ENCODE measurements around the gene CHST5.
"Not testable (repeated sequence)": the region's sequence is repeated elsewhere in the genome, so short reads cannot be mapped to it uniquely, and the experiment has no call there.

CHST5 gene

DNA sequence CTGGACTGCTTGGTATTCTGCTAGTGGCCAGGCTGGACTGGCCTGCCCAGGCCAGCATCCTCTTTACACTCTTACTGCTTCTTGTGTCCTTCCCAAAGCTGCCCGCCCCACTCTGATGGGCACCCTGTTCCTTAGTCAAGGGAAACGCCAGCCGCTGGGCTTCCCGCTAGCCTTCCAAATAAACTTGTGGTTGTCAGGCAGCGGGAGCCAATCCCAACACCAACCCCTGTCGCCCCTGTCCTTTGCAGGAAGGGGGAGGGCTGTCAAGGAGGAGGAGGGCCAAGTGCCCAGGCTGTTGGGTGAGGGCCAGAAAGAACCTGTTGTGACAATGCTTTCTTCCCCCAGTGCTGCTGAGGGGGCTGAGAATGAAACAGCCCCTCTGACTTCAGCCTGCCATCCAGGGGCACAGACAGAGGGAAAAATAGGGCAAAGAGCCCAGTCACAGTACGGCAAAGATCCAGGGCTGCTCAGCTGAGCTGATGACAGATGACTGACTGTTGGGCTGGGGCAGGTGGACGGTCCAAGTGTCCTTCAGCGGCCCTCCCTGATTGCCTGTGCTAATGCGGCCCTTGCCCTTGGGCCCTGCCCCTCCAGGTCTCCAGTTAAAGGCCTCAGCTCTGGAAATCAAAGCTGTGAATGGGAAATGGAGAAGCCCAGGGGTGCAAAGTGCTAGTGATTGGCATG is 3.1 kb upstream of the CHST5 start:
- H3K4me3 ChIP-seq (ENCODE audit: low read length); H2AFZ ChIP-seq (ENCODE audit: low read depth, low read length); H3K4me1 ChIP-seq (ENCODE audit: insufficient read depth, low read length); H3K27me3 ChIP-seq (ENCODE audit: insufficient read depth, low read length); H3K9me3 ChIP-seq (ENCODE audit: low read length): not testable (repeated sequence)
- peaks cover 17% of the 10 kb centered on the region for H3K36me3 ChIP-seq (ENCODE audit: insufficient read depth, low read length)

DNA sequence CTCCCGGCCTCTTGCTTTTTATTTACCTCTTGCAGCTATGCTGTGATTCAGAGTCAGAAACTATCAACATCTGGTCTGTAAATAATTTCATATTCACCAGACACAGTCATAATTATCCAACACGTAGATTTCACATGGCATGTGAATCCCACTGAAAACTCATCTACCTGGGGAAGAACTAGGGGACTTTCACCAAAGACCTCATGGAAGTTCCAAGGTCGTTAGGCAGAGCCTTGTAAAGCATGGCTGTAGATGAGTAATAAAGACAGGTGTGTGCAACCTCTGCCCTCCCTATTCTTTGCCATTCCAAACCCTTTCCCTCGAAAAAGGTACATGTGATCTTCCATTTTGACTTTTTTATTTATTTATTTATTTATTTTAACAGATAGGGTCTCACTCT is 1.9 kb upstream of the CHST5 start:
- Histone ChIP-seq H3K27me3 (ENCODE audit: insufficient read depth, low read length) (no peaks in the 10 kb centered on the region), H3K36me3 (ENCODE audit: insufficient read depth, low read length) (peaks cover 8% of the 10 kb centered on the region), H3K4me3 (ENCODE audit: low read length) (no peak overlapping the region)

DNA sequence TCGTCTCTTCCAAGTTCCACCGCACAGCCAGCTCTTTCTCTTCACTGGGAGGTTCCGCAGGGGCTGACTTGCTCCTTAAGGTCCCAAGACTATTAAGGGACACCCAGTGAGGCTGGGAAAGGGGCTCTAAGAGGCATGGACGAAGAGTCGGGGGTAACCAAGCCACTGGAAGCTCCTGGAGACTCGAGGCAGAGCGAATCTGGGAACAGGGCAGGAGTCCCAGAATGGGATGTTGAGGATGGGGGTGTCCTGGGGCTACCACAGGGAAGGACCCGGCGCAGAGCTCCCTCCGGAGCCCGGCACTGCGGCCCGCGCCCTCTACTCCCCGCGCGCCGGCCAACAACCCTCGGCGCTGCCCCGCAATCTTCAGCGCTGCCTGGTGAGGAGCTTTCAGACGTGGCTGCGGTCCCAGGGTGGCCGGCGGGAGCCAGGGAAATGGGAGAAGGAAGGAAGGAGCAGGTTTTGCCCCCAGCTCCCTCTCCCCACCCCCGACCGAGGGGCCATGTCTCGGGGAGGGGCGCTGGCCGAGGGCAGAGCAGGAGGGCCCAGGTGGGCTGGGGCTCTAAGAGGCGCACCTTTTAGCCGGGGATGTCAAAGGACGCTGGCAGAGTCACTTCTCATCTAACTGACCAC is 581 bp downstream of the CHST5 start:
- Histone ChIP-seq H3K4me1 (ENCODE audit: insufficient read depth, low read length) (no peaks in the 10 kb centered on the region), H3K27me3 (ENCODE audit: insufficient read depth, low read length) (no peaks in the 10 kb centered on the region), H3K4me3 (ENCODE audit: low read length) (no peak overlapping the region), H2AFZ (ENCODE audit: low read depth, low read length) (no peak overlapping the region), H3K36me3 (ENCODE audit: insufficient read depth, low read length) (peaks cover 5% of the 10 kb centered on the region), H3K9me3 (ENCODE audit: low read length) (no peaks in the 10 kb centered on the region)

More for the DNA sequence above, 1.9 kb upstream of the CHST5 start:
- Histone ChIP-seq H2AFZ (ENCODE audit: low read depth, low read length) (no peak overlapping the region), H3K9me3 (ENCODE audit: low read length) (no peaks in the 10 kb centered on the region), H3K4me1 (ENCODE audit: insufficient read depth, low read length) (no peaks in the 10 kb centered on the region)

DNA sequence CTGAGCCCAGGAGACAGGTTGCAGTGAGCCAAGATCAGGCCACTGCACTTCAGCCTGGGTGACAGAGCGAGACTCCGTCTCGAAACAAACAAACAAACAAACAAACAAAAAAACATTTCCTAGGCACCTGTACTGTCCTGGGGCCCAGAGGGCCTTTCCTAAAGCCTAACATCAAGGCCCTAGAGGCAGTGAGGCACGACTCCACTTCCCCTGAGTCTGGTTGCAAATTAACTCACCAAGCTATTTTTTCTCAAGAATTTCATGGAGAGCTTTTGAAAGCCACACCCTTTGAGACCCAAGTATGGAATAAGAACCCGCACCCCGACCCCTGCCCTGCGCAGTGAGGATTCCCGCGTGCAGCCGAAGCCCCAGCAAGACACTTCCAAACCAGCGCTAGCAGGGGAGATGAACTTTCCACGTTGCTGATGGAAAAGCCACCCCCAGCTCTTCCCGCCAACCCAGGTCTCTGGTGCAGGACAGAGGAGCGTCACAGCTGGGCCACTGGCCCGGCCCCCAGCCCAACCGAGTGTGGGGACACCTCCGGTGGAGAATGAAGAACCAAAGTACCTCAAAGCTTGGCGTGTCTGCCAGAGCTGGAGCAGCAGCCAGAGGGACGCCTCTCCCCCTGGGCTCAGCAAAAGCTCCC is 1.2 kb downstream of the CHST5 start:
- H3K27me3 ChIP-seq (ENCODE audit: insufficient read depth, low read length): no peaks in the 10 kb centered on the region
- no peak overlapping the region for H2AFZ ChIP-seq (ENCODE audit: low read depth, low read length)
- H3K4me1 ChIP-seq (ENCODE audit: insufficient read depth, low read length): no peaks in the 10 kb centered on the region
- no peaks in the 10 kb centered on the region for H3K36me3 ChIP-seq (ENCODE audit: insufficient read depth, low read length)
- H3K9me3 ChIP-seq (ENCODE audit: low read length): no peaks in the 10 kb centered on the region
- no peak overlapping the region for H3K4me3 ChIP-seq (ENCODE audit: low read length)

DNA sequence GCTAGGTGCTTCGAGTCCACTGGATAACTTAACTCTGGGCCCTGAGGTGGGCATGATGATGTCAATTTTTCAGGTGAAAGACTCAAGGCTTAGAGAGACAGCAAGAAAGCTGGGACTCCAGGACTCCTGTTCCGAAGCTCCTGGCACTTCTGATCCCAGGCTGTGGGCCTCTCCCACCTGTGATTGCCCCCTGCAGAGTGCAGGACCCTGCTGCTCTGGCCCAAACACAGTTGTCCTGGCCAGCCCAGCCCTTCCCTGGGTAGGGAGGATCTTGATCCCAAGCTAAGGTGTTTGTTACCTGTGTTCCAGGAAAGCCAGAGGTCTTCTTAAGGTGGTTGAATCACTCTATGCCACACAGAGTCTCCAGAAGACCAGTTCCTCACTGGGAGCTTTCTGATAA is 3.1 kb downstream of the CHST5 start:
- Histone ChIP-seq H3K36me3 (ENCODE audit: insufficient read depth, low read length) (no peaks in the 10 kb centered on the region), H3K9me3 (ENCODE audit: low read length) (no peaks in the 10 kb centered on the region), H3K27me3 (ENCODE audit: insufficient read depth, low read length) (no peaks in the 10 kb centered on the region), H3K4me3 (ENCODE audit: low read length) (no peak overlapping the region), H2AFZ (ENCODE audit: low read depth, low read length) (no peak overlapping the region), H3K4me1 (ENCODE audit: insufficient read depth, low read length) (no peaks in the 10 kb centered on the region)

DNA sequence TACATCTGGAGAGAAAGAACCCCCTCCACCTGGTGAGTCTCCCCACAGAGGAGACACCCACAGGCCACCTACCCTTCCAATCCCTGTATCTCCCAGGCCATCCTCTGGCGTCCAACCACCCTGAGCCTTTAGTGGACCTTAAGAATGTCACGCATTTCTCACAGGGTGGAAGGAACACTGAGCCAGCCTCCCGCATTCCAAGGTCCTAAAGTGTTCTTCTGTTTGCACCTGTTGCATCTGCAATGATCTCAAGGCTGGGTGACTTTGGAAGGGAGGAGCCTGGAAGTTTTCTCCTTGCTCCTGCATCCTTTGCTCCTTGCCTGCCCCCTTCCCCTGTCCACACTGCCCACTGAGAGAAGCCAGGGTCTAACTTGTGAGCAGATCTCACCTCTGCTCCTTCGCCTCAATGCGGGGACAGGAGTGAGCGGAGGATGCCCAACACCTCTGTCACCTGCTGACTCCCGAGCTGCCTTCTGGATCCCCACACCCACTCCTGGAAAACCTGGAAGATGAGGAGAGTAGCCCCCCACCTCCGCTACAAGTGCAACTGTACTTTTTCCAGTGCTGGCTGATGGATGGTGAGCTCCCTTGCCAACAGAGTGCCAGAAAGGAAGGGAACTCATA is 3.7 kb downstream of the CHST5 start:
- no peaks in the 10 kb centered on the region for H3K36me3 ChIP-seq (ENCODE audit: insufficient read depth, low read length)
- H3K27me3 ChIP-seq (ENCODE audit: insufficient read depth, low read length): no peaks in the 10 kb centered on the region
- H3K4me1 ChIP-seq (ENCODE audit: insufficient read depth, low read length): no peaks in the 10 kb centered on the region

DNA sequence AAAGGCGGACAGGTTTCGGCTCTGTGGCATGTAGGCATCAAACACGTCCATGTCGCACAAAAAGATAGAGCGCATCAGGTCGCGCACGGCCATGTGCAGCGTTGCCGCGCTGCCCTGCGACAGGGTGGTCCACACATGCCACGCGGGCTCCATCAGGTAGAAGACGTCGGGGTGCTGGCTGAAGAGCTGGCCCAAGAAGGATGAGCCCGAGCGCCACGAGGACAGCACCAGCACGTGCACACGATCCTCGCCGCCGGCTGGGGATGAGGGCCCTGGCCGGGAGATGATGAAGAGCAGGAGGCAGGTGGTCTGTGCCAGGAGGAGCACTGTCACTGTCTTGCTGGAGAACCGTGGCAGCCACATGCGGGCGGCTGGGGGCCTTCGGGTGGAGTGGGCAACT is 5.9 kb downstream of the CHST5 start:
- no peak overlapping the region for H3K4me3 ChIP-seq (ENCODE audit: low read length)

More for the DNA sequence above, 3.7 kb downstream of the CHST5 start:
- Histone ChIP-seq H3K4me3 (ENCODE audit: low read length) (no peak overlapping the region), H2AFZ (ENCODE audit: low read depth, low read length) (no peak overlapping the region), H3K9me3 (ENCODE audit: low read length) (no peaks in the 10 kb centered on the region)

DNA sequence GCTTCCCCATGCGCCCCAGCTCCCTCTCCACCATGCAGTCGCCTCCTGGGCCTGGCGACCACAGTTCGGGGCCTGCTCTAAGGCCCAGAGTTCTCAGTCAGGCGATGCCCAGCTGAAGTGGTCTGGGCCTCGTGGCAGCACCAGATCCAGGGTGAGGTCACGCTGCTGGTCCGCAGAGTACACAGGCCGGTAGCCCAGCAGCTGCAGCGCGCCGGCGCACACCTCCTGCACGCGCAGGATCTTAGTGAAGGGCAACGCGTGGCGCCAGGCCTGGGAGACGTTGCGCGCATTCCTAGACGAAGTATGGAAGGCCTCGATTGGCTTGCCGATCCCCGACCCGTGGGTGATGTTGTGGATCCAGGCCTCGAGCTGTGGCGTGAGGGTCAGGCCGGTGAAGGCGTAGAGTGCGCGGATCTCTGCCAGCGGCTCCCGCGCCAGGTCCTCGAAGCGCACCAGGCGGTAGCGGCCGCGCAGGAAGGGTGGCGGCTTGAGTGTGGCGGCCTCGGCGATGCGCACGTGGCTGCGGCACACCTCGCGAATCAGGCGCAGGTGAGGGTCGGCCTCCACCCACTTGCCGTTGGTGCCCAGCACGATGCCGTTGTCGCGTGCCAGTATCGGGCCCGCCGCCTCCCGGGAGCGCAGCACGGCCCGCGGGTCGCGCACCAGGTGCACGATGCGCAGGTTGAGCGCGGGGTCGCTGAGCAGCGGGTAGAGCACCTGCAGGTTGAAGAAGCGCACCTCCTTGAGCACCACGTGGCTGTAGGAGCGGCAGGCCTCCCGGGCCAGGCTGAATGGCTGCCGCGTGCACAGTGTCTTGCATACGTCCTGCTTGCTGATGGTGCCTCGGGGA is 6.6 kb downstream of the CHST5 start:
- Histone ChIP-seq H3K9me3 (ENCODE audit: low read length) (no peaks in the 10 kb centered on the region), H3K27me3 (ENCODE audit: insufficient read depth, low read length) (no peaks in the 10 kb centered on the region), H2AFZ (ENCODE audit: low read depth, low read length) (no peak overlapping the region), H3K4me3 (ENCODE audit: low read length) (no peak overlapping the region), H3K4me1 (ENCODE audit: insufficient read depth, low read length) (no peaks in the 10 kb centered on the region), H3K36me3 (ENCODE audit: insufficient read depth, low read length) (no peaks in the 10 kb centered on the region)

More for the DNA sequence above, 5.9 kb downstream of the CHST5 start:
- Histone ChIP-seq H3K27me3 (ENCODE audit: insufficient read depth, low read length) (no peaks in the 10 kb centered on the region), H3K9me3 (ENCODE audit: low read length) (no peaks in the 10 kb centered on the region), H2AFZ (ENCODE audit: low read depth, low read length) (no peak overlapping the region), H3K36me3 (ENCODE audit: insufficient read depth, low read length) (no peaks in the 10 kb centered on the region), H3K4me1 (ENCODE audit: insufficient read depth, low read length) (no peaks in the 10 kb centered on the region)

DNA sequence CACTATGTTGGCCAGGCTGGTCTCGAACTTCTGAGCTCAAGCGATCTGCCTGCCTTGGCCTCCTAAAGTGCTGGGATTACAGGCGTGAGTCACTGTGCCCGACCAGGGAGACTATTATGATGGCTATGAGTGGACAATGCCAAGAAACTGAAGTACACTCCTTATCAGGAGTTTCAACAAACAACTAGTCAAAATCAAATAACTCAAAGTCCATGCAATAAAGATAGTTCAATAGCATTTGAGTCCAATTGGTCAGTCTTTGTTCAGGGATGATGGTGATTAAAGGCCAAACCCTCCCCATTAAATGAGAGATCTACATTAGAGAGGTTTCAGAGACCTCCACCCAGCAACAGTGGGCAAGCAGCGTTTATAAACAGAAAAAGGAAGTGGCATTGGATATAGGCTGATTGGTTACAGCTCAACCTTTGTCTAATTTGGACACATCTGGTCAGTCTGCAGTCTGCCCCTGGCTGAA is 8.0 kb downstream of the CHST5 start:
- Histone ChIP-seq H2AFZ (ENCODE audit: low read depth, low read length) (no peak overlapping the region), H3K9me3 (ENCODE audit: low read length) (no peaks in the 10 kb centered on the region), H3K36me3 (ENCODE audit: insufficient read depth, low read length) (no peaks in the 10 kb centered on the region), H3K4me1 (ENCODE audit: insufficient read depth, low read length) (no peaks in the 10 kb centered on the region), H3K4me3 (ENCODE audit: low read length) (no peak overlapping the region), H3K27me3 (ENCODE audit: insufficient read depth, low read length) (no peaks in the 10 kb centered on the region)

DNA sequence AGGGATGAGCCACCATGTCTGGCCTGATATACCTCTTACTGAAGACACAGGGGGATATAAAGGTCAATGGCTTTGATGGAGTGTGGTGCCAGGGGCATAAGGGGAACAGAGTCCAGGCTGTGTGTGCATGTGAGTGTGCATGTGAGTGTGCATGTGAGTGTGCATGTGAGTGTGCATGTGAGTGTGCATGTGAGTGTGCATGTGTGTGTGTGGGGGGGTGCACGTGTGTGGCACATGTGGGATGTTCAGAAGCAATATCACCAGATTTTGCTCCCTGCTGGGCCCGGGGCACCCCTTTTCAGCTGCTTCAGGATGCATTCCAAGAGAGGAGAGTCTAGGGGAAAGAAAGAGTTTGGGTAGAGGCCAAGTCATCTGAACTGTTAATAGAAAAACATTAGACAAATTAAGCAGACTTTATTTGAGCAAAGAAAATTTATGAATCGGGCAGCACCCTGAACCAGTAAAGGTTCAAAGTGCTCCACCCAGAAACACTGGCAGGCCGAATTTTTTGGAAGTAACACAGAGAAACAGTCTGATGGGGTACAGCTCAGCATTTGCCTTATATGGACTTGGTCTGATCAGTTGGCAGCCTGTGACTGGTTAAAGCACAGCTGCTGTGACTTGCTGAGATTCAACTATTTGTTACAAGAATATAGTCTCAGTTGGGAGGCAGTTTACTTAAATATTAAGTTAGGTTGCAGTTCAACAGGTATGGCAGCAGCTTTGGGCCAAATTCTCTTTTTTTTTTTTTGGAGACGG is 9.7 kb downstream of the CHST5 start:
- Histone ChIP-seq H3K4me3 (ENCODE audit: low read length) (no peak overlapping the region), H3K9me3 (ENCODE audit: low read length) (no peaks in the 10 kb centered on the region), H3K27me3 (ENCODE audit: insufficient read depth, low read length) (no peaks in the 10 kb centered on the region)

DNA sequence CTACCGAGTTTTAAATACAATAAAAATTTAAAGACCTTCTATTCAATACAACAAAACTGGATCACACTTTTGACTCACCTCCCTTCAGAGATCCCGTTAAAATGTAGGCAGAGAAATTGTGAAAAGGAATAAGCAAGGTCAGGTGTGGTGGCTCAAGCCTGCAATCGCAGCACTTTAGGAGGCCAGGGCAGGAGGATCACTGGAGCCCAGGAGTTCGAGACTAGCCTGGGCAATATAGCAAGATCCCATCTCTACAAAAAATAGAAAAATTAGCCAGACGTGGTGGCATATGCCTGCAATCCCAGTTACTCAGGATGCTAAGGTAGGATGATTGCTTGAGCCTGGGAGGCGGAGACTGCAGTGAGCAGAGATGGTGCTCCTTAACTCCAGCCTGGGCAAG is 16.7 kb downstream of the CHST5 start:
- H3K27me3 ChIP-seq (ENCODE audit: insufficient read depth, low read length): no peaks in the 10 kb centered on the region
- H3K4me1 ChIP-seq (ENCODE audit: insufficient read depth, low read length): peaks cover 4% of the 10 kb centered on the region
- H3K36me3 ChIP-seq (ENCODE audit: insufficient read depth, low read length): no peaks in the 10 kb centered on the region
- no peak overlapping the region for H3K4me3 ChIP-seq (ENCODE audit: low read length)
- H3K9me3 ChIP-seq (ENCODE audit: low read length): no peaks in the 10 kb centered on the region
- H2AFZ ChIP-seq (ENCODE audit: low read depth, low read length): no peak overlapping the region

More for the DNA sequence above, 9.7 kb downstream of the CHST5 start:
- Histone ChIP-seq H2AFZ (ENCODE audit: low read depth, low read length) (no peak overlapping the region), H3K36me3 (ENCODE audit: insufficient read depth, low read length) (no peaks in the 10 kb centered on the region), H3K4me1 (ENCODE audit: insufficient read depth, low read length) (no peaks in the 10 kb centered on the region)
